ENCODE measurements around the gene GADD45B.

The GADD45B gene

DNA sequence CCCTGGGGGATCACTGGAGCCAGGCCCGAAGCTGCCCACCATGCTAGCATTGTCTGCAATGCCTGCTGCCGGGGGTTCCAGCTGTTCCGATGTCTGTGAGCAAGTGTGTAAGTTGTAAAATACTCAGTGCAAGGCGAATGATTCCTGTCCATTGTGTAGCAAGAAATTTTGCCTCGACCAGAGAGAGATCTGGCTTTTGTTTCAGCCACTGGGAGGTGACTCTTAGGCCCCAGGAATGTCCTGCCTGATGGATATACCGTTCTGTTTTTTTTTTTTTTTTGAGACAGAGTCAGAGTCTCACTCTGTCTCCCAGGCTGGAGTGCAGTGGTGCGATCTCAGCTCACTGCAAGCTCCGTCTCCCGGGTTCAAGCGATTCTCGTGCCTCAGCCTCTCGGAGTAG is 7.3 kb upstream of the GADD45B start:
- TF ChIP-seq TAF1 (IDR thresholded peaks at IDR 0.05; ENCODE audit: borderline replicate concordance, insufficient read depth, low read length) (no peak), SIN3A (IDR thresholded peaks at IDR 0.05; ENCODE audit: borderline replicate concordance, insufficient read depth, low read length) (no peak), POLR2AphosphoS5 (IDR thresholded peaks at IDR 0.05; ENCODE audit: low read depth, low read length) (no peak), FOXP2 (optimal IDR thresholded peaks at IDR 0.05; ENCODE audit: borderline replicate concordance, extremely low read depth, extremely low read length, insufficient read depth) (no peak)
- TF ChIP-seq, protein P1, sequence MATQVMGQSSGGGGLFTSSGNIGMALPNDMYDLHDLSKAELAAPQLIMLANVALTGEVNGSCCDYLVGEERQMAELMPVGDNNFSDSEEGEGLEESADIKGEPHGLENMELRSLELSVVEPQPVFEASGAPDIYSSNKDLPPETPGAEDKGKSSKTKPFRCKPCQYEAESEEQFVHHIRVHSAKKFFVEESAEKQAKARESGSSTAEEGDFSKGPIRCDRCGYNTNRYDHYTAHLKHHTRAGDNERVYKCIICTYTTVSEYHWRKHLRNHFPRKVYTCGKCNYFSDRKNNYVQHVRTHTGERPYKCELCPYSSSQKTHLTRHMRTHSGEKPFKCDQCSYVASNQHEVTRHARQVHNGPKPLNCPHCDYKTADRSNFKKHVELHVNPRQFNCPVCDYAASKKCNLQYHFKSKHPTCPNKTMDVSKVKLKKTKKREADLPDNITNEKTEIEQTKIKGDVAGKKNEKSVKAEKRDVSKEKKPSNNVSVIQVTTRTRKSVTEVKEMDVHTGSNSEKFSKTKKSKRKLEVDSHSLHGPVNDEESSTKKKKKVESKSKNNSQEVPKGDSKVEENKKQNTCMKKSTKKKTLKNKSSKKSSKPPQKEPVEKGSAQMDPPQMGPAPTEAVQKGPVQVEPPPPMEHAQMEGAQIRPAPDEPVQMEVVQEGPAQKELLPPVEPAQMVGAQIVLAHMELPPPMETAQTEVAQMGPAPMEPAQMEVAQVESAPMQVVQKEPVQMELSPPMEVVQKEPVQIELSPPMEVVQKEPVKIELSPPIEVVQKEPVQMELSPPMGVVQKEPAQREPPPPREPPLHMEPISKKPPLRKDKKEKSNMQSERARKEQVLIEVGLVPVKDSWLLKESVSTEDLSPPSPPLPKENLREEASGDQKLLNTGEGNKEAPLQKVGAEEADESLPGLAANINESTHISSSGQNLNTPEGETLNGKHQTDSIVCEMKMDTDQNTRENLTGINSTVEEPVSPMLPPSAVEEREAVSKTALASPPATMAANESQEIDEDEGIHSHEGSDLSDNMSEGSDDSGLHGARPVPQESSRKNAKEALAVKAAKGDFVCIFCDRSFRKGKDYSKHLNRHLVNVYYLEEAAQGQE (IDR thresholded peaks at IDR 0.05; ENCODE audit: insufficient read depth in 1 of 2, low read depth in 2 of 2, low read length in 2 of 2): no peak

DNA sequence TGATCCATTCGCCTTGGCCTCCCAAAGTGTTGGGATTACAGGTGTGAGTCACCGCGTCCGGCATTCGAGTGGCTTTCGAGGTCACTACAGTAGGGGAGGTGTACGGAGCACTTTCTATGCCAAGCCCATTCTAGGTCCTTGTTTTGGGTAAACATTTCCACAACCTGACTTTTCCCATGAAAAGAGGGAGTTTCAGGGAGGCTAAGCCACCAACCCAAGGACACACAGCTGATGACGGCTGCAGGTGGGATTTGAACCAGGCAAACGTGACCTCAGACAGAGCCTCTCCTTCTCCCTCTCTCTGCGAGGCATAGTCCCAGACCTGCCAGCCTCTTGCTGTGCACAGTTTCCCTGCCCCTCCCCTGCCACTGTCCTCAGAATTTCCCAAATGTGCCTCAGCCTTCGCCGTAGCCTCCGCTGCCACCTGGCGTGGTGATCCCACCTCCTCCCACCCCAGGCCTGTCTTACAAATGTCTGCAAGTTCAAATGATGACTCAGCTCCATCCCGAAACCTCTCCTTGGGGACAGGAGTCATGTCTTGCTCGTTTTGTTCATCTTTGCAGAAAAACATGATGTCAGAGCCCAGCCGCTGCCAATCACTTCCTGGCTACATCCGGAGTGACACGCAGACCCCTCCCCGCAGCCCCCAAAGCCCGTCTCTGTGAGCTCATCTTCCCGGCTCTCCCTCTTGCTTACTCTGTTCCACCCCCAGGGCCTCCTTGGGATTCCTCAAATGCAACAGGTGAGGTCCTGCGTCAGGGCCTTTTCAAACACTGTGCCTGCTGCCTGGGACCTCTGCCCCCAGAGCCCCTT is 6.6 kb upstream of the GADD45B start:
- no peak for TF ChIP-seq TAF1 (IDR thresholded peaks at IDR 0.05; ENCODE audit: borderline replicate concordance, insufficient read depth, low read length)
- TF ChIP-seq FOXP2 (optimal IDR thresholded peaks at IDR 0.05; ENCODE audit: borderline replicate concordance, extremely low read depth, extremely low read length, insufficient read depth): peak; percentile 11

DNA sequence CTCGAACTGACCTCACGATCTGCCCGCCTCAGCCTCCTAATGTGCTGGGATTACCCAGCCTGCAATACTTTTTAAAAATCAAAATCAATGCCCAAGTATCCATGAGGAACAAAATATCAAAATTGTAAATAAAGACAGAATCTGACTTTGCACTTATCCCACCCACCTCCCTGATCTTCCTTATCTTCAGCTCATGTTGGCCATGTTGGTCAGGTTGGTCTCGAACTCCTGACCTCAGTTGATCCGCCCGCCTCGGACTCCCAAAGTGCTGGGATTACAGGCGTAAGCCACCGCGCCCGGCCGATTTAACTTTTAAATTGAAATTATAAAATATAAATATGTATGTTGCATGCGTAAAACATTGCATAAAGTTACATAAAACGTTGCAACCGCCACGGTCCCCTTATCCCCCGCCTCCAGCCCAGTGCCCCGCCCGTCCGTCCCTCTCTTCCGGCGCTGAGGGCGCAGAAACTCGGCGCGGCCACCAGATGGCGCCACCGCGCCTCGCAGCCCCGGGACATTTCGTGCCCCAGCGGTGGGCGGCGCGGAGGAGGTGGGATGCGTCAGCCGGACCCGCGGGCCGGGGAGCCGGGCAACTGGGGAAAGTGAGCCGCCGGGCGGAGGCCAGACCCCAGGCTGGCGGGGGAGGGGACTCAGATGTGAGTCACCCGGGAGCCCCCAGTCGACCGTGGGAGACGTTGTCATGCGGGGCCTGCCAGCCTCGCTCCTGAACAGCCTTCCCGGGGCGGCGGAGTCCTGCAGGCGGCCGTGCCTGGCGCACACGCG is 1.5 kb upstream of the GADD45B start:
- no peak for TF ChIP-seq SIN3A (IDR thresholded peaks at IDR 0.05; ENCODE audit: borderline replicate concordance, insufficient read depth, low read length)
- TF ChIP-seq FOXP2 (optimal IDR thresholded peaks at IDR 0.05; ENCODE audit: borderline replicate concordance, extremely low read depth, extremely low read length, insufficient read depth): peak; percentile 90
- TF ChIP-seq, protein P1 (IDR thresholded peaks at IDR 0.05; ENCODE audit: insufficient read depth in 1 of 2, low read depth in 2 of 2, low read length in 2 of 2): 0 out of 4 replicates have a peak, but pooled peaks of 1 of the 2 experiments have one; percentile 22

DNA sequence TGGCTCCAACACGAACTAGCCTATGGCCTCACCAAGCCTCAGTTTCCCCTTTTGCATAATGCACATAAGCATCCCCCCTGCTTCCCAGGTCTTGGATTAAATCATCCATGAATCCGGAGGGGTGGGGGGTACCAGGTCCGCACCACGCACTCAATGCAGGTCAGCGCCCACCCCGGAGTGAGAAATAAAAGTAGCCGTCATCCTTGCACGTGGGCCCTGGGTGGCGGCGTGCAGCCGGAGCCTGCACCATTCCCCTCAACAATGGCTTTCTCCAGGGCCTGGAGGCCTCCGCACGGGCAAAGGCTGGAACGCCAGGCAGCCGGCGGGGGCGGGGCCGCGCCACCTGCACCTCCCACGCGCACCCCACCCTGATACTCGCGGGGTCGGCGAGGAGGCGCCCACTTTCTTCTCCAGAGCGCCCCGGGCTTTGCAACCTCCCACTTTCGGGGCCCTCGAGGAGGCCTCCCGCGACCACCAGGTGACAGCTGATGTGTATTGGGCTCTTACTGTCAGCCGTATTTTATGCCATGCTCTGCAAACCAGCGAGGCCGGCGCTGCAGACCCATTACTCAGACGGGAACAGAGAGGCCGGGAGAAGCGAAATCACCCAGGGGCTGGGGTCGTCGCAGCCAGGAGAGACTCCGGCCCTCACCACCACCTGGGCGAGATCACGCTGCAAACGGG is 767 bp upstream of the GADD45B start:
- TF ChIP-seq, protein P1 (IDR thresholded peaks at IDR 0.05; ENCODE audit: insufficient read depth in 1 of 2, low read depth in 2 of 2, low read length in 2 of 2): no peak
- TF ChIP-seq FOXP2 (optimal IDR thresholded peaks at IDR 0.05; ENCODE audit: borderline replicate concordance, extremely low read depth, extremely low read length, insufficient read depth) (no peak), TAF1 (IDR thresholded peaks at IDR 0.05; ENCODE audit: borderline replicate concordance, insufficient read depth, low read length) (no peak), SIN3A (IDR thresholded peaks at IDR 0.05; ENCODE audit: borderline replicate concordance, insufficient read depth, low read length) (no peak), POLR2AphosphoS5 (IDR thresholded peaks at IDR 0.05; ENCODE audit: low read depth, low read length) (no peak)

DNA sequence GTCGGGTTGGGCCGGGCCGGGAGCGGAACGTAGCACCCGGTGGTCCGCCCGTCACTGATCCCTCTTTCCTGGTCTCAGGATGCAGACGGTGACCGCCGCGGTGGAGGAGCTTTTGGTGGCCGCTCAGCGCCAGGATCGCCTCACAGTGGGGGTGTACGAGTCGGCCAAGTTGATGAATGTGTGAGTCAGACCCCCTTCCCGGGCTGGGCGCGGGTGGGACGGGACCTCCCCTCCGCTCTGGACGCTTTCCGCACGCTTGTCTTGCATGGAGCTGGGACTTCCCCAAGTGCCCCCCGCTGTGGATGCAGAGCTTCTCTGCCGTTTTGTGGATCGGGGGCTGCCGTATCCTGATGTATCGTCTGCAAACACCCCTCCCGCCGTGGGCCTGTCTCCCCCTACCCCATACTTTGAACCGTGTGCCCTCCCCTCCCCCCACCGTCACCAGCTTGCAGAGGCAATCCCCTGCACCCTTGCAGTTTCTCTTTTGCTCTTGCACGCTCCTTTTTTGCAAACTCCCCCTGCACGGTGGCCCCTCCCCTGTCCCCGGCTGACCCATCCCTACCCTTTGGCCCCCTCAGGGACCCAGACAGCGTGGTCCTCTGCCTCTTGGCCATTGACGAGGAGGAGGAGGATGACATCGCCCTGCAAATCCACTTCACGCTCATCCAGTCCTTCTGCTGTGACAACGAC is 669 bp downstream of the GADD45B start:
- TF ChIP-seq, protein P1 (IDR thresholded peaks at IDR 0.05; ENCODE audit: insufficient read depth in 1 of 2, low read depth in 2 of 2, low read length in 2 of 2): no peak
- TF ChIP-seq SIN3A (IDR thresholded peaks at IDR 0.05; ENCODE audit: borderline replicate concordance, insufficient read depth, low read length) (0 out of 2 replicates have a peak, but pooled peaks have one; percentile 11), TAF1 (IDR thresholded peaks at IDR 0.05; ENCODE audit: borderline replicate concordance, insufficient read depth, low read length) (no peak), FOXP2 (optimal IDR thresholded peaks at IDR 0.05; ENCODE audit: borderline replicate concordance, extremely low read depth, extremely low read length, insufficient read depth) (no peak)

Data from PFSK-1 (cell line).